Peyer's patch (tissue), 4 donors: ENCODE results near the gene ZDHHC24. TPM values are rescaled to one million over a fixed set of nuclear protein-coding genes. Genes with fewer than 3 reads are reported as not detected.

Experiments
- DNase-seq, 3 donors: peaks; one replicate each; pipeline ENCODE4 v3.0.0-alpha.2; 2017 to 2019
- H3K27ac ChIP-seq, 4 donors: fragments of 200-600 bp; sonication (generic); one replicate each; pipeline ENCODE4 v1.5.1; 2016 to 2019
- H3K27me3 ChIP-seq, 2 donors: fragments of 200-600 bp; sonication (generic); one replicate each; pipeline ENCODE4 v1.5.1; 2019
- H3K36me3 ChIP-seq, 3 donors: fragments of 200-600 bp; sonication (generic); one replicate each; pipeline ENCODE4 v1.5.1; 2016 to 2019
- H3K4me1 ChIP-seq, 4 donors: fragments of 200-600 bp; sonication (generic); one replicate each; pipeline ENCODE4 v1.5.1; 2016 to 2019
- H3K4me3 ChIP-seq, 4 donors: fragments of 200-600 bp; sonication (generic); 1 replicate in 3 of 4; 2 replicates in 1 of 4; pipeline ENCODE4 v1.5.1; 2016 to 2019; ENCODE audit warnings: mild to moderate bottlenecking in 1 of 4
- H3K9me3 ChIP-seq, 4 donors: fragments of 200-600 bp; sonication (generic); one replicate each; pipeline ENCODE4 v1.5.1; 2016 to 2019; ENCODE audit warnings: mild to moderate bottlenecking in 1 of 4
- CTCF ChIP-seq, 6 experiments: fragments of 450-650 bp in 4 of 6; fragments of 200-600 bp in 2 of 6; sonication (generic) in 1 of 6; IDR thresholded peaks; one replicate each; pipeline ENCODE4 v1.5.1; 2017 to 2019; ENCODE audit warnings: antibody characterized with exemption in 6 of 6, mild to moderate bottlenecking in 3 of 6, moderate library complexity in 1 of 6
- POLR2A ChIP-seq, 2 donors: fragments of 450-650 bp; IDR thresholded peaks; one replicate each; pipeline ENCODE4 v1.5.1; 2017; ENCODE audit warnings: antibody characterized with exemption in 2 of 2, mild to moderate bottlenecking in 2 of 2, moderate library complexity in 2 of 2
- total RNA-seq, 4 donors: library from RNA; depleted of rRNA; stranded (reverse); fragments of >200 nt; gene quantifications; one replicate each; pipeline ENCODE4 v1.1.0, GENCODE V29; 2016

Gene ZDHHC24
- total RNA-seq, 4 donors from 2014 or later, result 9.1 to 29.3 (median 15.3) TPM

- Histone ChIP-seq H3K27ac (no peak overlapping the region), H3K9me3 (no peaks in the 10 kb centered on the region), H3K36me3 (no peaks in the 10 kb centered on the region), H3K27me3 (no peaks in the 10 kb centered on the region), H3K4me1 (peaks cover 0 to 17% (median 4%) of the 10 kb centered on the region in 4 donors), H3K4me3 (no peak overlapping the region)
- DNase-seq, result no peak
- TF ChIP-seq POLR2A (IDR thresholded peaks at IDR 0.05) (no peak), CTCF (IDR thresholded peaks at IDR 0.05) (no peak)
These were observed 18.0 kb upstream of the ZDHHC24 start for GRCh38 chr11:66563832-66564231.

DNA sequence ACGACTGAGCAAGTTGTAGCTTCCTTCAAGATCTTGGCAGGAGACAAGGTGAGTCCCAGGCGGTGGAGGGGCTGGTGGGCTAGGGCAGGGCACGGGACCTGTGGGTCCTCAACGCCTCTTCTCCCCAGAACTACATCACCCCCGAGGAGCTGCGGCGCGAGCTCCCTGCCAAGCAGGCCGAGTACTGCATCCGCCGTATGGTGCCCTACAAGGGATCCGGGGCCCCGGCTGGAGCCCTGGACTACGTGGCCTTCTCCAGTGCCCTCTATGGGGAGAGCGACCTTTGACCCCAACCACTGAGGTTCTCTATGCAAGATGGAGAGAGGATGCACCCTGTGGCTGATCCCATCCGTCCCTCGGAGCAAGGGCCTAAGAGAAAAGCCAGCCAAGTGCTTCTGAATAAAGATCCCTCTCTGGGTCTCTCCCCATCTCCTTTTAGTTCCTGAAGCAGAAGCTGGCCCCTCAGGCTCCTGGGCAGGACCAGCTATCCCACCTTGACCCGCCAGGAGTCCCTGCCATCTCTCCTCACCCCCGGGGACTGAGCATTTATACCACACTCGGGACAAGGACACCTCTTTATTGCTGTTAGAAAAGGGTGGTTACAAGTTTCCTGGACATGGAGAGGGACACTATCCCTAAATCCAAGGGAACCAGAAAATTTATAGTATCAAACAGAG lies 17.2 kb upstream of the ZDHHC24 start:
- H3K36me3 ChIP-seq, result no peaks in the 10 kb centered on the region
- no peak for DNase-seq
- H3K4me3 ChIP-seq, result no peak overlapping the region
- TF ChIP-seq POLR2A (IDR thresholded peaks at IDR 0.05) (no peak), CTCF (IDR thresholded peaks at IDR 0.05) (no peak)
- H3K9me3 ChIP-seq, result no peaks in the 10 kb centered on the region
- H3K4me1 ChIP-seq, result peaks cover 0 to 17% (median 2%) of the 10 kb centered on the region in 4 donors
- no peak overlapping the region for H3K27ac ChIP-seq
- no peaks in the 10 kb centered on the region for H3K27me3 ChIP-seq

GRCh38 chr11:66562275-66562674 lies 16.4 kb upstream of the ZDHHC24 start:
- no peak overlapping the region for H3K4me3 ChIP-seq
- no peak for DNase-seq
- H3K27ac ChIP-seq, result no peak overlapping the region
- TF ChIP-seq POLR2A (IDR thresholded peaks at IDR 0.05), result no peak
- TF ChIP-seq CTCF (IDR thresholded peaks at IDR 0.05), result no peak
- H3K4me1 ChIP-seq, result peaks cover 0 to 11% (median 2%) of the 10 kb centered on the region in 4 donors
- H3K27me3 ChIP-seq, result no peaks in the 10 kb centered on the region
- no peaks in the 10 kb centered on the region for H3K9me3 ChIP-seq
- no peaks in the 10 kb centered on the region for H3K36me3 ChIP-seq

- Histone ChIP-seq H3K27me3 (no peaks in the 10 kb centered on the region), H3K27ac (no peak overlapping the region), H3K36me3 (no peaks in the 10 kb centered on the region), H3K4me1 (peaks cover 0 to 11% (median 2%) of the 10 kb centered on the region in 4 donors), H3K9me3 (no peaks in the 10 kb centered on the region), H3K4me3 (no peak overlapping the region)
- TF ChIP-seq POLR2A (IDR thresholded peaks at IDR 0.05), result no peak
- TF ChIP-seq CTCF (IDR thresholded peaks at IDR 0.05), result no peak
- DNase-seq, result no peak
These were observed 16.1 kb upstream of the ZDHHC24 start for GRCh38 chr11:66561975-66562248.

DNA sequence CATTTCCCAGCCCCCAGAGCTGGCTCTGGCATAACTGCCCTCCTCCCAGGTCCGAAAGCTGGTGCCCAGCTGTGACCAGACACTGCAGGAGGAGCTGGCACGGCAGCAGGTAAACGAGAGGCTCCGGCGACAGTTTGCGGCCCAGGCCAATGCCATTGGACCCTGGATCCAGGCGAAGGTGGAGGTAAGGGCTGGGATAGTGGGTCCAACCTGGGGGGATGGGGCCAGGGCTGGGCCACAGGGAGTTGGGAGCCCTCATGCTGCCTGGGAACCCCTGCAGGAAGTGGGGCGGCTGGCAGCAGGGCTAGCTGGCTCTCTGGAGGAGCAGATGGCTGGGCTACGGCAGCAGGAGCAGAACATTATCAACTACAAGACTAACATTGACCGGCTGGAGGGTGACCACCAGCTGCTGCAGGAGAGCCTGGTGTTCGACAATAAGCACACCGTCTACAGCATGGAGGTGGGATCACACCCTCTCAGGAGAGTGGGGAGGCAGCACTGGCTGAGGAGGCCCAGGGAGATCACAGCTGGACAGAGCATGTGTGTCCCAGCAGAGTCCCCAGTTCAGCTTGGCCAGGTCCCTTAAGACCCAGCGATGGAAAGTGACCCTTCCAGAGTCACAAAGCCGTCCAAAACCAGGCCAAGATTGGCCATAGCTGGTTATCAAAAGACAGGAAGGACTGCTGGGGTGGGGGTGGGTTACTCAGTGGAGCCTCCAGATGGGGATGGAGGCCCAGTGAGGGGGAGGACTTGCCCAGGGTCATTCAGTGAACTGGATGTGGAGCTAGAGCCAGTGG lies 15.5 kb upstream of the ZDHHC24 start:
- Histone ChIP-seq H3K27ac (no peak overlapping the region), H3K36me3 (no peaks in the 10 kb centered on the region), H3K4me1 (peaks cover 0 to 11% (median 2%) of the 10 kb centered on the region in 4 donors), H3K27me3 (no peaks in the 10 kb centered on the region), H3K9me3 (no peaks in the 10 kb centered on the region), H3K4me3 (no peak overlapping the region)
- no peak for DNase-seq
- no peak for TF ChIP-seq POLR2A (IDR thresholded peaks at IDR 0.05)
- TF ChIP-seq CTCF (IDR thresholded peaks at IDR 0.05), result no peak
